ENCODE measurements around the gene PKNOX2.

GRCh38 chr11:125268611-125269010 is 104.1 kb downstream of the PKNOX2 start:
- TF ChIP-seq, protein P1, sequence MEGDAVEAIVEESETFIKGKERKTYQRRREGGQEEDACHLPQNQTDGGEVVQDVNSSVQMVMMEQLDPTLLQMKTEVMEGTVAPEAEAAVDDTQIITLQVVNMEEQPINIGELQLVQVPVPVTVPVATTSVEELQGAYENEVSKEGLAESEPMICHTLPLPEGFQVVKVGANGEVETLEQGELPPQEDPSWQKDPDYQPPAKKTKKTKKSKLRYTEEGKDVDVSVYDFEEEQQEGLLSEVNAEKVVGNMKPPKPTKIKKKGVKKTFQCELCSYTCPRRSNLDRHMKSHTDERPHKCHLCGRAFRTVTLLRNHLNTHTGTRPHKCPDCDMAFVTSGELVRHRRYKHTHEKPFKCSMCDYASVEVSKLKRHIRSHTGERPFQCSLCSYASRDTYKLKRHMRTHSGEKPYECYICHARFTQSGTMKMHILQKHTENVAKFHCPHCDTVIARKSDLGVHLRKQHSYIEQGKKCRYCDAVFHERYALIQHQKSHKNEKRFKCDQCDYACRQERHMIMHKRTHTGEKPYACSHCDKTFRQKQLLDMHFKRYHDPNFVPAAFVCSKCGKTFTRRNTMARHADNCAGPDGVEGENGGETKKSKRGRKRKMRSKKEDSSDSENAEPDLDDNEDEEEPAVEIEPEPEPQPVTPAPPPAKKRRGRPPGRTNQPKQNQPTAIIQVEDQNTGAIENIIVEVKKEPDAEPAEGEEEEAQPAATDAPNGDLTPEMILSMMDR (IDR thresholded peaks at IDR 0.05; ENCODE audit: low read depth, low read length, poor library complexity, severe bottlenecking), result no peak
- TF ChIP-seq EZH2phosphoT487 (IDR thresholded peaks at IDR 0.05; ENCODE audit: borderline replicate concordance, low read length), result no peak

All from DOHH2 (cell line).